Osteoblast (primary cell): ENCODE data around the gene MDM2. TPM values are rescaled to one million over a fixed set of nuclear protein-coding genes. Genes with fewer than 3 reads are reported as not detected.

ENCODE experiments used
- DNase-seq: peaks from one replicate; pipeline ENCODE4 v3.0.0; 2011; ENCODE audit warnings: low spot score, mixed read lengths; ENCODE audit not compliant: insufficient read length; ENCODE audit errors: missing footprints
- H2AFZ ChIP-seq: 2 replicates; pipeline ENCODE4 v1.6.0; 2011; ENCODE audit warnings: mild to moderate bottlenecking, low read length
- H3K27ac ChIP-seq: 2 replicates; pipeline ENCODE4 v1.5.1; 2011; ENCODE audit warnings: mild to moderate bottlenecking, low read depth, low read length, moderate library complexity
- H3K27me3 ChIP-seq: 2 replicates; pipeline ENCODE4 v1.6.0; 2012; ENCODE audit warnings: mild to moderate bottlenecking, control low read depth, inconsistent platforms, low read length, moderate library complexity; ENCODE audit not compliant: insufficient read depth
- H3K36me3 ChIP-seq: 2 replicates; pipeline ENCODE4 v1.5.1; 2011; ENCODE audit warnings: mild to moderate bottlenecking, low read length, control low read depth, moderate library complexity; ENCODE audit not compliant: insufficient read depth
- H3K4me1 ChIP-seq: 2 replicates; pipeline ENCODE4 v1.5.1; 2011; ENCODE audit warnings: mild to moderate bottlenecking, low read length, control low read depth, moderate library complexity; ENCODE audit not compliant: insufficient read depth
- H3K4me2 ChIP-seq: 2 replicates; pipeline ENCODE4 v1.6.0; 2011; ENCODE audit warnings: mild to moderate bottlenecking, low read length; ENCODE audit not compliant: insufficient read depth
- H3K4me3 ChIP-seq: fragments of 200-600 bp; sonication (generic); 3 replicates; pipeline ENCODE4 v1.5.1; 2012; ENCODE audit warnings: mild to moderate bottlenecking, low read length, inconsistent platforms; ENCODE audit not compliant: insufficient read depth
- H3K79me2 ChIP-seq: 2 replicates; pipeline ENCODE4 v1.6.0; 2012; ENCODE audit warnings: mild to moderate bottlenecking, low read length, control low read depth, inconsistent platforms; ENCODE audit not compliant: insufficient read depth
- H3K9me3 ChIP-seq: 2 replicates; pipeline ENCODE4 v1.5.1; 2011; ENCODE audit warnings: low read depth, low read length, control low read depth
- H4K20me1 ChIP-seq: 2 replicates; pipeline ENCODE4 v1.6.0; 2012; ENCODE audit warnings: mild to moderate bottlenecking, low read length, control low read depth; ENCODE audit not compliant: insufficient read depth
- total RNA-seq: library from RNA; depleted of rRNA; stranded (reverse); fragments of >200 nt; gene quantifications from 2 replicates; pipeline ENCODE4 v1.2.3, GENCODE V29; 2012
- TF ChIP-seq, protein P1 (sequence below): IDR thresholded peaks from 2 replicates; pipeline ENCODE4 v1.5.1; 2011; ENCODE audit warnings: mild to moderate bottlenecking, low read depth, low read length, moderate library complexity; ENCODE audit errors: extremely low read depth

MDM2 gene
- total RNA-seq, 1 donor, result 225 TPM

- DNase-seq, result no peak
- TF ChIP-seq, protein P1, sequence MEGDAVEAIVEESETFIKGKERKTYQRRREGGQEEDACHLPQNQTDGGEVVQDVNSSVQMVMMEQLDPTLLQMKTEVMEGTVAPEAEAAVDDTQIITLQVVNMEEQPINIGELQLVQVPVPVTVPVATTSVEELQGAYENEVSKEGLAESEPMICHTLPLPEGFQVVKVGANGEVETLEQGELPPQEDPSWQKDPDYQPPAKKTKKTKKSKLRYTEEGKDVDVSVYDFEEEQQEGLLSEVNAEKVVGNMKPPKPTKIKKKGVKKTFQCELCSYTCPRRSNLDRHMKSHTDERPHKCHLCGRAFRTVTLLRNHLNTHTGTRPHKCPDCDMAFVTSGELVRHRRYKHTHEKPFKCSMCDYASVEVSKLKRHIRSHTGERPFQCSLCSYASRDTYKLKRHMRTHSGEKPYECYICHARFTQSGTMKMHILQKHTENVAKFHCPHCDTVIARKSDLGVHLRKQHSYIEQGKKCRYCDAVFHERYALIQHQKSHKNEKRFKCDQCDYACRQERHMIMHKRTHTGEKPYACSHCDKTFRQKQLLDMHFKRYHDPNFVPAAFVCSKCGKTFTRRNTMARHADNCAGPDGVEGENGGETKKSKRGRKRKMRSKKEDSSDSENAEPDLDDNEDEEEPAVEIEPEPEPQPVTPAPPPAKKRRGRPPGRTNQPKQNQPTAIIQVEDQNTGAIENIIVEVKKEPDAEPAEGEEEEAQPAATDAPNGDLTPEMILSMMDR, result no peak
- no peaks in the 10 kb centered on the region for H3K27me3 ChIP-seq
- H4K20me1 ChIP-seq, result no peaks in the 10 kb centered on the region
- H3K4me2 ChIP-seq, result no peak overlapping the region
- no peak overlapping the region for H3K27ac ChIP-seq
- no peaks in the 10 kb centered on the region for H3K79me2 ChIP-seq
- no peaks in the 10 kb centered on the region for H3K36me3 ChIP-seq
- peaks cover 2% of the 10 kb centered on the region for H3K4me1 ChIP-seq
- H3K4me3 ChIP-seq, result no peak overlapping the region
- H2AFZ ChIP-seq, result no peak overlapping the region
- H3K9me3 ChIP-seq, result no peaks in the 10 kb centered on the region
These were observed 60.2 kb downstream of the MDM2 start for GRCh38 chr12:68868043-68868790.

DNA sequence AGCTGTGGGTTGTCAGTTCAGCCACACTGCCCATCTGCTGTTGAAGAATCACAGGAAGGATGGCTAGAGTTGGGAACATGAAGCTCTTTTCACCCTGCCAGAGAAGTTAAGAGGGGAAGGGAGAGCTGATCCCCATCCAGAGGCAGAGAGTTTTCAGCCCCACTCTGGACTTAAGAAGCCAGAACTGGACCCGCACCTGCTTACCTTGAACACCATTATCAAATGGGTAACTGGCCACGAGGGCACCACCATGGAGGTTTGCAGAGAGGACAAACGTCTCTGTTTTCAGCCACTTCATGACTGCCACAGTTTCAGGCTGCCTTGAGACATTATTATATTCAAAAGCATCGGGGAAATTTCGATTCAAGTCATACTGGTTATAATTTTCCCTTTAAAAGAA lies 62.0 kb downstream of the MDM2 start:
- Histone ChIP-seq H3K27me3 (no peaks in the 10 kb centered on the region), H3K4me1 (peaks cover 2% of the 10 kb centered on the region), H3K36me3 (no peaks in the 10 kb centered on the region), H3K9me3 (no peaks in the 10 kb centered on the region), H3K27ac (no peak overlapping the region), H3K79me2 (no peaks in the 10 kb centered on the region), H3K4me2 (no peak overlapping the region), H4K20me1 (no peaks in the 10 kb centered on the region), H3K4me3 (no peak overlapping the region), H2AFZ (no peak overlapping the region)
- TF ChIP-seq, protein P1, result no peak
- no peak for DNase-seq

DNA sequence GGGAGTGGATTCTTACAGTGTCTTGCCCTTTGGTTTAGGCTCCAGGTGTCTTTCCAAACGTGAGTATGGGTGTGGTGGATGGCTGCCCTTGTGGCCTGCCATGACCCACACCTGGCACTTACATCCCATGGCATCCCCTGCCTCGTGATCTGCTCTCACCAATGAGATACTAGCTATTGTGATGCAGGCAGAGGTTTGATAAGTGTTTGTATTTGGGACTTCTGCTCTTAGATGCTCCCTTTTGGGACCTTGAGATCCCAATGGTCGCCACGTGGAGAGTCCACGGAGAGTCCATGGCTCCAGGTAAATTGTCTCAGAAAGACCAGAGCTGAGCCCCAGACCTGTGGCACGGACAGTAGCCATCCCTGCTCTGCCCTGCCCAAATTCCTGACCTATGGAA lies 62.5 kb downstream of the MDM2 start:
- Histone ChIP-seq H3K27ac (no peak overlapping the region), H3K27me3 (no peaks in the 10 kb centered on the region), H2AFZ (no peak overlapping the region), H3K36me3 (no peaks in the 10 kb centered on the region), H3K4me3 (no peak overlapping the region), H3K9me3 (no peaks in the 10 kb centered on the region), H3K79me2 (no peaks in the 10 kb centered on the region), H3K4me1 (peaks cover 1% of the 10 kb centered on the region), H3K4me2 (no peak overlapping the region), H4K20me1 (no peaks in the 10 kb centered on the region)
- TF ChIP-seq, protein P1, result no peak
- DNase-seq, result no peak

- H3K9me3 ChIP-seq, result no peaks in the 10 kb centered on the region
- TF ChIP-seq, protein P1, result no peak
- no peaks in the 10 kb centered on the region for H3K79me2 ChIP-seq
- no peak overlapping the region for H2AFZ ChIP-seq
- no peaks in the 10 kb centered on the region for H4K20me1 ChIP-seq
- no peak for DNase-seq
- no peak overlapping the region for H3K4me3 ChIP-seq
- H3K36me3 ChIP-seq, result no peaks in the 10 kb centered on the region
- no peaks in the 10 kb centered on the region for H3K4me1 ChIP-seq
- H3K27ac ChIP-seq, result no peak overlapping the region
- no peak overlapping the region for H3K4me2 ChIP-seq
- H3K27me3 ChIP-seq, result no peaks in the 10 kb centered on the region
These were observed 63.4 kb downstream of the MDM2 start for GRCh38 chr12:68871396-68871795.
